Measurements from ENCODE around the gene WDR26.
"Not testable (repeated sequence)": the region's sequence is repeated elsewhere in the genome, so short reads cannot be mapped to it uniquely, and the experiment has no call there.

The WDR26 gene

GRCh38 chr1:224433701-224434672 is 610 bp downstream of the WDR26 start:
- peak; percentile 65 to 69 for DNase-seq

GRCh38 chr1:224433041-224433691 is 1.4 kb downstream of the WDR26 start:
- DNase-seq = peak; percentile 17 to 48

- peak in 1 of 2 donors; percentile 32 for DNase-seq
Observed at GRCh38 chr1:224432672-224433040, 1.9 kb downstream of the WDR26 start.

DNA sequence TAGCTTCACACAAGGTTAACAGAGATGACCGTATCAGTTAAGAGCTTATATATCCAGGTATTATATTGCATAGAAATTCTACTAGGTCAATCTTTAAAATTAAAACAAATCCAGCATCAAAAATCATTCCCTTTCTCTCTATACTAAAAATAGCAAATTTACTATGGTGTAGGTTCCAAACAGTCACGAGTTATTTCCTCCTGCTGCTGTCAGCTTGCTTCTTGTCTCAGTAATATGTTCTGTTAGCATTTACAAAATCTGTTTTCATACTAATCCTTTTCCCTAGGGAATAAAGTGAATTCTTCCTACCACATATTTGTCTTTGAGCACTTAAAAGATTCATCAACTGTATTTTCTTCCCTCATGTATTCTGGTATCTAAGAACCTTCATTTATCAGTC is 2.5 kb downstream of the WDR26 start:
- DNase-seq = no peak

DNA sequence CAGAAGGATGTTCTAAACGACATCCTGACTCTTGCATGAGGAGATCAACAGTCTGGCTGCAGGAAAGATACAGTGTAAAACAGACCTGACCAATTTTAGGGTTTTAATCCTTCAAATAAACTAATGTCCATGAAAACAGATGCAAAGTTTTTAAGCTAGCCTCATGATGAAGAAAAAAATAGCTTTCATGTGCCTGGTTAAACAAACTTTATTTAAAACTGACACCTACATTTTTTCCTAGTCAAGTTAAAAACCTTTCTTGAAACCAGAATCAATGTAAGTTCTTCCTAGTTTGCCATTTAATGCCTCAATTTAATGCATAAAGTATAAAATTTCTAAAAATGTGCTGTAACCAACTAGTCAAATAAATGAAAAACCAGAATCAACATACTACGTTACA is 2.9 kb downstream of the WDR26 start:
- no peak for DNase-seq

DNA sequence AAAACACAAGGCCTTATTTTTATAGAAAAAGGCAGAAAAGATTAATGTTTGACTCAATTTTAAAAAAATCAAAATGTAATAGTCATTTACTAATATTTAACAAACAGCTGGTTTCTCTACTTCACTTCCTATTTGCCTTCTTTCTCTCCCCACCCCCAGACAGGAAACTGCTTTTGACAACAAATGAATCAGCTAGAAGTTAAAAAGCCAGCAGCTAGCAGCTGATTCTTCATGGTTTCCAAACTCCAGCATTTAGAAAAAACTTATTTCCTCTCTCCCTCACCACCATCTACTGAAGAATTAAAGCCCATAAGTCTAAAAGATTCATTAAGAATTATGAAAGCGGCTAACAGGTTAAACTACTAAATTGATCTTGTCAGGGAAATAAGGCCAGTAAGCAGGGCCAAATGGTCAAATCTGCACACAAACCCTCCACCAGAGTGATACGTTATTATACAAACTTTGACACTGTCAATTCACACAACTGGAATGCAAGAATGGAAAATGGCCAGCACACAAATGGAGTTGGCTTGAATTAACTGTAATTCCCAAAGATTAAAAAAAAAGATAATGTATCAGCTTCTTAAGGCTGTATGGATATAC is 4.0 kb downstream of the WDR26 start:
- DNase-seq = peak; percentile 15 to 71

DNA sequence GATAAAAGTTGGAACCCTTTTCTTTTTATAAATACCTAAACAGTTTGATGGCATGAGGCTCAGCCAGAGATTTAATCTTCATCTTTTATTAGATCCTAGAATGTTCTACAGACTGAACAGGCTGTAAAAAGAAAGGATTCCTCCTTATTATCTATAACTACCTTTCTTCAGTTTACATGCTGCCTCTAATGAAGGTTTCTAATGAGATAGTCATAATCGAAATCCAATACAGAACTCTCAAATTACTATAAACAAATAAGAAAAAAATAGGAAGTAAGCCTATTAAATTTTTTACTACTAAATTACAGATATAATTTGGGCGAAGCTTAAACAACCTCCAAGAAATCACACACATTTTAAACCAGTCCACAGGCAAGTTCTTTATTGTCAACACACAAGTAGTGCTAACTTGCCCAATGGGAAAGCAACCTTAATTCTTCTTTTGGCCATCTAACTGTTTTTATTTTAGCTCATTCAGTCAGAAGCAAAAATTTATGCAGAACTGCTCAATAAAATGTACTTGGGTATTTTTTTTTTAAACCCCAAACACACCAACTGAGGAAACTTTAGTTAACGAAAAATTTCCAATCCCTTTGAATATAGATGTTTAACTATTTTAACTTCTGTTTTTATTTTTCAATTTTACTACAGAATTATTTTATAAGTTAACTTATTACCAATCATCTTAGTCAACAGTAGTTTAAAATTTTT is 4.8 kb downstream of the WDR26 start:
- DNase-seq = no peak

DNA sequence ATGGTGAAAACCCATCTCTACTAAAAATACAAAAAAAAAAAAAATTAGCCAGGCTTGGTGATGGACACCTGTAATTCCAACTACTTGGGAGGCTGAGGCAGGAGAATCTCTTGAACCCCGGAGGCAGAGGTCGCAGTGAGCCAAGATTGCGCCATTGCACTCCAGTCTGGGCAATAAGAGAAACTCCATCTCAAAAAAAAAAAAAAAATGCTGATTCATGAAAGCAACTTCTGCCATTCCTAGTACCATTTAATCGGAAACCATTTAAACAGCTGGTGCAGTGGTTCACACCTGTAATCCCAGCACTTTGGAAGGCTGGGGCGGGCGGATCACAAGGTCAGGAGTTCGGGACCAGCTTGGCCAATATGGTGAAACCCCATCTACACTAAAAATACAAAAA is 5.9 kb downstream of the WDR26 start:
- DNase-seq = not testable (repeated sequence)

- no peak for DNase-seq
Observed at GRCh38 chr1:224427346-224427745, 7.3 kb downstream of the WDR26 start.

GRCh38 chr1:224426869-224427268 is 7.7 kb downstream of the WDR26 start:
- DNase-seq = not testable (repeated sequence)

DNA sequence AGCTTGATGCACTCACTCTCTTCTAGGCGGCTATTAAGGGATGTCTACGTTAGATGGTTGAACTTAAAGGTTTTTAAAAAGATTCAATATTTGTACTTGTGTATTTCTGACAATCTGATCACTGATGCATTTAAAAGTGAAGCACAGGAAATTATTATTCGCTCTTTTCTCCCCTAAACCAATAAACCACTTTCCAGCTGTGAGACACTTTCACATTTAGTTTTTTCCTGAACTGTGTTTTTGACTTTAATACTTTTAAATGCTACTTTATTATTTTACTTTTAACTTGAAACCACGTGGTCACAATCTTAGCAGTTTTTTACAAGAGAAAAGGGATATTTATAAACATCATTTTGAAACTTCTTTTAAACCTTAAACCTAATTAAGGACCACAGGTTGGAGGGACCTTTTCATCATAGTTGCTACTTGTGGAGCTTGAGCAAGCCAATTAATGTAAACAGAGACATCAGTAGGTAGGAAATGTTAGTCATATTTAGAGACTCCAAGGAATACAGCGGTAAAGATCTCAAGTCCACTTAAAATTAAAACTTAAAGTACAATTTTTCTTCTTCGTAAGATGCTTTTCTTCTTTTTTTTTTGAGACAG is 9.2 kb downstream of the WDR26 start:
- no peak for DNase-seq

DNA sequence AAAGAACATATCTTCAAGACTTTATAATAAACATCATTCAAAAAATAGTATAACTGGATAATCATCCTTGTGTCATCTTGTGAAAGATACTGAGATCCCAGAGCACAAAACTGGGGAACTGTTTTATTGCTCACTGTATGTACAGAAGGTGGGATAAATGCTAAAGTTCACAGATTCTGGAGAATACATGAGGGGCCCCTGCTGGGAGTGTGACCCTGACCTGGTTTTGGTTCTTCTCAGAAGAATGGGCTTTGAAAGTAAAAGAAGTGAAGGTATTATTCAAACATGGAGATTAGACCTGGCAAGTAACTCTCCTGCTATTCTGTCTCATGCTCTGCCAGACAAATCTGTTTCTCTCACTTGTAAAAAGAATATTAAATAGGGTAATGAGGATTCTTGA is 14.5 kb downstream of the WDR26 start:
- no peak for DNase-seq

GRCh38 chr1:224411766-224412165 is 22.8 kb downstream of the WDR26 start:
- DNase-seq = no peak

DNA sequence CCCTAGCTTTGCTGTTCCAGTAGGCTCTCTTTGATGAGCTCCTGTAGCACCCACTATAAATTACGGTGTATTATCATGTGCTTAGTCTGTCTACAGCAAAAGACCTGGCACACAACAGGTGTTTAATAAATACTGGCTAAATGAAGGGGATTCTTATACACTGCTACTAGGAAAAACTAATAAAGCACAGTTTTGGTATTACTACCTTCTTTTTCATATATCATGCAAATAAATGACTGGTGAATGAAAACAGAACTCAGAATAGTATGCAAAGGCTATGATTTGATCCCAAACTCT is 26.4 kb downstream of the WDR26 start:
- no peak for DNase-seq

DNA sequence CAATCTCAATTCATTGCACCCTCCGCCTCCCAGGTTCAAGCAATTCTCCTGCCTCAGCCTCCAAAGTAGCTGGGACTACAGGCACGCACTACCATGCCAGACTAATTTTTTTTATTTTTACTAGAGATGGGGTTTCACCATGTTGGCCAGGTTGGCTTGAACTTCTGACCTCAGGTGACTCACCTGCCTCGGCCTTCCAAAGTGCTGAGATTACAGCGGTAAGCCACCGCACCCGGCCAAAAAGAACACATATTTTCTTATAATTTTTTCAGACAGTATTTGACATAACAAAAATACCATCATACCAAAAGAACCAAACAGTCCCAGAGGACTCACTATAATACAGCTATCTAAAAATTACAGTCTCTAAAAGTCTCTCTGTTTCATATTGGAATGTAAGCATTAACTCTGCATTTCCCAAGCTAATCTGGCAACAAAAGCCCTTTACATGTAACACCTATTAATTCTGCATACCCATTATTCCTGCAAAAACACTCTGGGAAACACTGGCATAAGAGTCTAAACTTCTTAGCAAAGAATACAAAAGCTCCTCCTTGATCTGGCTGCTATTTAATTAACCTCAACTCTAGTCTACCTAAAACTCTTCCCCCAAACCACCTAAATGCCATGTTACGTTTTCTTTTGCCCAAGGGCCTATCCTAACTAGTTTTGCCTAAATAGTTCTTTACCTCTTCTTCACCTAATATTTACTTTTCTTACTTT is 26.9 kb downstream of the WDR26 start:
- DNase-seq = no peak

DNA sequence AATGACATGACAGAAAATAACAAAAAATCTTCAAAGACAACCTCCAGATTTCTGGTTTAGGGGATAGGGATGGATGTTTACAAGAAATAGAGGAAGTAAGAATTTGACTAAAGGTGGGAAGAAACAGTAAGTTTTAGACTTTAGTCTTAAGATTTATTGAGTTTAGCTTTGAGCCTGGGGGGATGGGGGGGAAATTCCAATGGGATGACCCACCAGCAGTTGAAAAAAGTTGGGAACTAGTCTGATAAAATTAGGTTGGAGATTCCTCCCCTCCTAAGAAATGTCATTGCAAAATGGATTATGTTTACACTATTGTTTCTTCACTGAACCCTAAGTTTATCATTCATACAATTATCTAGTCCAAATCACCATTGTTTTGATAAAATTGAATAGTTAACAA is 28.4 kb downstream of the WDR26 start:
- no peak for DNase-seq

GRCh38 chr1:224405604-224405970 is 29.0 kb downstream of the WDR26 start:
- no peak for DNase-seq

DNA sequence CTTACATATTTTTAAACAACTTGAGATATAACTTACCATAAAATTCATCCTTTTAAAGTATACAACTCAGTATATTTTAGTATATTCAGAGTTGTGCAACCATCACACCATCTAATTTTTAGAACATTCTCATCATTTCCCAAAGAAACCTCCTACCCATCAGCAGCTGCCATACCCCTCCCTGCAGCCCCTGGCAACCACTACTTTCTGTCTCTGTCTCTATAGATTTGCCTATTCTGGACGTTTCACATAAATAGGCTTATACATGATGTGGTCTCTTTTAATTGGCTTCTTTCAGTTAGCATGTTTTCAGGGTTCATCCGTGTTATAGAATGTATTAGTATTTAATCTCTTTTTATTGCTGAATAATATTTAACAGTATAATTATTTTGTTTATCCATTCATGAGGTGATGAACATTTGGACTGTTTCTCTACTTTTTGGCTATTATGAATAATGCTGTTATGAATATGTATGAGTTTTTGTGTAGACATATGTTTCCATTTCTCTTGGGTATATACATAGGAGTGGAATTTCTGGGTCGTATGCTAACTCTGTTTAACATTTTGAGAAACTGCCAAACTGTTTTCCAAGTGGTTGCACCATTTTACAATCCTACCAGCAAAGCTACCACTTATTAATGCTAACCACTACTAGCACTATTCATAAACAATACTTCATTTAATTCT is 29.5 kb downstream of the WDR26 start:
- DNase-seq = no peak

- DNase-seq = no peak
Observed at GRCh38 chr1:224402472-224403036, 32.0 kb downstream of the WDR26 start.

DNA sequence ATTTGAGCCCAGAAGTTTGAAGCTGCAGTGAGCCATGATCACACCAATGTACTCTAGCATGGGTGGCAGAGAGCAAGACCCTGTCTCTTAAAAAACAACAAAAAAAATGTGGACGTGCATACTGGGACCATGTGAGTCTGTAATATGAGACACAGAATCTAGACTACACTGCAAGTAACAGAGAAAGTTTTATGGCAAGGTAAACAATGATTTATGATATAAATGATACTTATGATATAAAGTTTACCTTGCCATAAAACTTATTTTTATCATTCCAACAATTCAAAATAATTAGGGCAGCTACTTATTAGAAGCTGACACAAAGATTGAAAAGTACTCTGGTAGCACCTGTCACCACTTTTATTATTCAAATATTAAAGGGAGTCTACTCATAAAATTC is 34.7 kb downstream of the WDR26 start:
- DNase-seq = no peak

DNA sequence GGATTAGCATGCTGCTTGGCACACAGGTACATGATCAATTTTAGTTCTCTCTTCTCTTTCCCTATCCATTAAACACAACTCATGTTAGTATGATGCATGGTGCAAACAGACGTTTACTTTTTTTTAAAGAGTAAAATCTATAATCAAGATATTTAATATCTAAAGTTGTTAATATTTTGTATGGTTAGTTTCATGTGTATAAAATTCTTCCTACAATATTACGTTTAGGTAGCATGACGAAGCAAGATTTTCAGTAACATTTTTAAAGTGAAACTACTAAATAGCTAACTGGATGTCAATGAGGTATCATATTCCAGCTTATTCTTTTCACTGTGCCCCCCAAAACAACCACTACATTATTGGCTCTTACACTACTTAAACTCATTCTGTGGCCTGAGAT is 41.3 kb downstream of the WDR26 start:
- no peak for DNase-seq

Measured in CD4-positive, alpha-beta T cell treated with Interleukin-1 beta for 1 hour (primary cell).